CD4-positive, alpha-beta T cell treated with Interleukin-6 at 100 ng/mL for 8 hours (primary cell): ENCODE measurements around the gene TTC34.

Source experiments
- DNase-seq: peaks from one replicate; pipeline ENCODE4 v3.0.0-alpha.2; 2020; ENCODE audit warnings: mixed read lengths, low spot score

The TTC34 gene

GRCh38 chr1:2603521-2604155 lies 197.9 kb downstream of the TTC34 start:
- DNase-seq = no peak

GRCh38 chr1:2602866-2603520 lies 198.5 kb downstream of the TTC34 start:
- DNase-seq = no peak

- DNase-seq = no peak
These were observed 199.1 kb downstream of the TTC34 start for GRCh38 chr1:2602311-2602835.

- DNase-seq = no peak
These were observed 199.7 kb downstream of the TTC34 start for GRCh38 chr1:2601721-2602303.

- DNase-seq = no peak
These were observed 203.1 kb downstream of the TTC34 start for GRCh38 chr1:2598329-2598931.

- no peak for DNase-seq
These were observed 203.8 kb downstream of the TTC34 start for GRCh38 chr1:2597441-2598328.

GRCh38 chr1:2596530-2597333 lies 204.8 kb downstream of the TTC34 start:
- DNase-seq = no peak

GRCh38 chr1:2595812-2596529 lies 205.5 kb downstream of the TTC34 start:
- DNase-seq = no peak

GRCh38 chr1:2595261-2595811 lies 206.2 kb downstream of the TTC34 start:
- DNase-seq = no peak

- no peak for DNase-seq
These were observed 206.8 kb downstream of the TTC34 start for GRCh38 chr1:2594641-2595131.

GRCh38 chr1:2594001-2594640 lies 207.4 kb downstream of the TTC34 start:
- no peak for DNase-seq

GRCh38 chr1:2593251-2593878 lies 208.1 kb downstream of the TTC34 start:
- no peak for DNase-seq

GRCh38 chr1:2592672-2593071 lies 208.8 kb downstream of the TTC34 start:
- no peak for DNase-seq

- no peak for DNase-seq
These were observed 209.8 kb downstream of the TTC34 start for GRCh38 chr1:2591581-2592261.

- DNase-seq = no peak
These were observed 210.3 kb downstream of the TTC34 start for GRCh38 chr1:2591233-2591580.

GRCh38 chr1:2590233-2591141 lies 211.0 kb downstream of the TTC34 start:
- DNase-seq = no peak
